Sigmoid colon (tissue), 4 donors: Measurements from ENCODE around the gene CHCHD6.

Experiments used
- EP300 ChIP-seq, 4 donors: sonication (generic); formaldehyde crosslinking; IDR thresholded peaks; one replicate each; pipeline ENCODE4 v1.6.1; 2017; ENCODE audit warnings: antibody characterized with exemption in 4 of 4
- POLR2A ChIP-seq, 2 donors: fragments of 450-650 bp; IDR thresholded peaks; one replicate each; pipeline ENCODE4 v1.6.1; 2016; ENCODE audit warnings: antibody characterized with exemption in 2 of 2, mild to moderate bottlenecking in 2 of 2, moderate library complexity in 2 of 2
- TF ChIP-seq, protein P1 (sequence below), 4 experiments: fragments of 450-650 bp in 3 of 4; fragments of 200-600 bp in 1 of 4; IDR thresholded peaks; one replicate each; pipeline ENCODE4 v1.5.1; 2016 to 2019; ENCODE audit warnings: antibody characterized with exemption in 4 of 4, mild to moderate bottlenecking in 3 of 4, moderate library complexity in 2 of 4

GRCh38 chr3:126947429-126947828 is 243.4 kb downstream of the CHCHD6 start:
- TF ChIP-seq, protein P1, sequence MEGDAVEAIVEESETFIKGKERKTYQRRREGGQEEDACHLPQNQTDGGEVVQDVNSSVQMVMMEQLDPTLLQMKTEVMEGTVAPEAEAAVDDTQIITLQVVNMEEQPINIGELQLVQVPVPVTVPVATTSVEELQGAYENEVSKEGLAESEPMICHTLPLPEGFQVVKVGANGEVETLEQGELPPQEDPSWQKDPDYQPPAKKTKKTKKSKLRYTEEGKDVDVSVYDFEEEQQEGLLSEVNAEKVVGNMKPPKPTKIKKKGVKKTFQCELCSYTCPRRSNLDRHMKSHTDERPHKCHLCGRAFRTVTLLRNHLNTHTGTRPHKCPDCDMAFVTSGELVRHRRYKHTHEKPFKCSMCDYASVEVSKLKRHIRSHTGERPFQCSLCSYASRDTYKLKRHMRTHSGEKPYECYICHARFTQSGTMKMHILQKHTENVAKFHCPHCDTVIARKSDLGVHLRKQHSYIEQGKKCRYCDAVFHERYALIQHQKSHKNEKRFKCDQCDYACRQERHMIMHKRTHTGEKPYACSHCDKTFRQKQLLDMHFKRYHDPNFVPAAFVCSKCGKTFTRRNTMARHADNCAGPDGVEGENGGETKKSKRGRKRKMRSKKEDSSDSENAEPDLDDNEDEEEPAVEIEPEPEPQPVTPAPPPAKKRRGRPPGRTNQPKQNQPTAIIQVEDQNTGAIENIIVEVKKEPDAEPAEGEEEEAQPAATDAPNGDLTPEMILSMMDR (IDR thresholded peaks at IDR 0.05), result no peak
- TF ChIP-seq EP300 (IDR thresholded peaks at IDR 0.05), result no peak
- no peak for TF ChIP-seq POLR2A (IDR thresholded peaks at IDR 0.05)
